Kidney epithelial cell (primary cell): ENCODE data around the gene ARL6IP1. TPM values are rescaled to one million over a fixed set of nuclear protein-coding genes. Genes with fewer than 3 reads are reported as not detected.

Source experiments
- DNase-seq: peaks from one replicate; pipeline ENCODE4 v3.0.0-alpha.2; 2010; ENCODE audit warnings: low read depth
- H3K27me3 ChIP-seq: 2 replicates; pipeline ENCODE4 v1.6.0; 2011; ENCODE audit warnings: low read length; ENCODE audit not compliant: control insufficient read depth, insufficient read depth
- H3K36me3 ChIP-seq: 2 replicates; pipeline ENCODE4 v1.5.1; 2011; ENCODE audit warnings: low read length; ENCODE audit not compliant: control insufficient read depth, insufficient read depth
- H3K4me3 ChIP-seq: 2 replicates; pipeline ENCODE4 v1.5.1; 2011; ENCODE audit warnings: low read depth, mild to moderate bottlenecking, control low read depth, low read length
- total RNA-seq: library from RNA; depleted of rRNA; stranded (reverse); fragments of >200 nt; gene quantifications from 2 replicates; pipeline ENCODE4 v1.2.3, GENCODE V29; 2015
- TF ChIP-seq, protein P1 (sequence below): IDR thresholded peaks from 2 replicates; pipeline ENCODE4 v1.5.1; 2011; ENCODE audit warnings: mild to moderate bottlenecking, moderate library complexity, low read length, control low read depth, inconsistent platforms; ENCODE audit not compliant: insufficient read depth, poor library complexity, severe bottlenecking

Gene ARL6IP1
- total RNA-seq, 1 donor from 2014 or later: 267 TPM

DNA sequence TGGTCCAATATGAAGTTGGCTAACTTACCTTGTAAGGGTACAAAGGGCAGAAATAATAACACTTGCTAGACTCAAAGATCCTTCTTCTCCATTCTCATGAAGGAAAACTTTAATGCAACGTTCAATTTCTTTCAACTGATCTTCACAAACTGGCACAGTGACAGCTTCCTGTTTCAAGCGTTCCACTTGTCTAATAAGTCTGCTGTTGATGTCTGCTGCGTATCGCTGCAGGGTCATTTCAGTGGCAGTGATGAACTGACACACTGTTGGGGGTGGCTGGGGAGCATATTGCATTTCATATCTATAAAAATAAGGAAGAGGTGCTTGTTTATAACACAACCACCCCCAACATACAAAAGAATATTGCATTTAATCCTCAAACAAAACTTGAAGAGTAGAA is 33.5 kb upstream of the ARL6IP1 start:
- no peak for DNase-seq
- Histone ChIP-seq H3K36me3 (peaks cover 3% of the 10 kb centered on the region), H3K27me3 (no peaks in the 10 kb centered on the region), H3K4me3 (no peak overlapping the region)
- TF ChIP-seq, protein P1, sequence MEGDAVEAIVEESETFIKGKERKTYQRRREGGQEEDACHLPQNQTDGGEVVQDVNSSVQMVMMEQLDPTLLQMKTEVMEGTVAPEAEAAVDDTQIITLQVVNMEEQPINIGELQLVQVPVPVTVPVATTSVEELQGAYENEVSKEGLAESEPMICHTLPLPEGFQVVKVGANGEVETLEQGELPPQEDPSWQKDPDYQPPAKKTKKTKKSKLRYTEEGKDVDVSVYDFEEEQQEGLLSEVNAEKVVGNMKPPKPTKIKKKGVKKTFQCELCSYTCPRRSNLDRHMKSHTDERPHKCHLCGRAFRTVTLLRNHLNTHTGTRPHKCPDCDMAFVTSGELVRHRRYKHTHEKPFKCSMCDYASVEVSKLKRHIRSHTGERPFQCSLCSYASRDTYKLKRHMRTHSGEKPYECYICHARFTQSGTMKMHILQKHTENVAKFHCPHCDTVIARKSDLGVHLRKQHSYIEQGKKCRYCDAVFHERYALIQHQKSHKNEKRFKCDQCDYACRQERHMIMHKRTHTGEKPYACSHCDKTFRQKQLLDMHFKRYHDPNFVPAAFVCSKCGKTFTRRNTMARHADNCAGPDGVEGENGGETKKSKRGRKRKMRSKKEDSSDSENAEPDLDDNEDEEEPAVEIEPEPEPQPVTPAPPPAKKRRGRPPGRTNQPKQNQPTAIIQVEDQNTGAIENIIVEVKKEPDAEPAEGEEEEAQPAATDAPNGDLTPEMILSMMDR: no peak

DNA sequence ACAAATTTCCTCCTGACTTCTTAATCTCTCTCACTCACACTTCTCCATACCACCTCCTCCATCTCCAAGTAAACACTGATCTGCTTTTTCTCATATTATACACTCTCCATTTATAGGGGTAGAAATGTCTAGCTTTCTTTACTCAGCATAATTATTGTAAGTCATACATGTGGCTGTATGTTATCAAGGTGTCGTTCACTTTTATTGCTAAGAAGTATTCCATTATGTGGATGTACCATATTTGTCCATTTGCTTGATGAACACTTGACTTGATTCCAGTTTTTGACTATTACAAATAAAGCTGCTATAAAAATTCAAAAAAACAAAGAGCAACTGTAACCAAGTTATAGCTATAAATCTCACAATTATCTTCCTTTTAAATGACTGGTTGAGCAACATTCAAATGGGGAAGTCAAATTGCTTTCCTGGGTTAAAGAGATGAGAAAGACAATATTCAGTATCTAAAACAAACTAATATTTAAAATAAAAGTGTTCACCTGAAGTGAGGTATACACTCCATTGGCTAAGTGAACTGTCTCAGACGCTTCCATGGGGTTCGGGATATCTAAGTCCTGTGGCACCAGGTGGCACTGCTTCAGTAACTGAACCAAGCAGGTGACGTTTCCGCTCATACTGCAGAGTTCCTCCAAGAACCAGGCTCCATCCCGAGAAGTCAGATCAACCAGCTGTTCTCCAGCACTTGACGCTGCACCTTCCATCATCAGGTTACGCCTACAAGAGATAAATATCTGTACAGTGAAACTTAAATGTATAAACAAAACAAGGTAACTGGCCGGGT is 32.6 kb upstream of the ARL6IP1 start:
- no peak for DNase-seq
- Histone ChIP-seq H3K36me3 (peaks cover 3% of the 10 kb centered on the region), H3K27me3 (no peaks in the 10 kb centered on the region), H3K4me3 (no peak overlapping the region)
- TF ChIP-seq, protein P1: no peak

DNA sequence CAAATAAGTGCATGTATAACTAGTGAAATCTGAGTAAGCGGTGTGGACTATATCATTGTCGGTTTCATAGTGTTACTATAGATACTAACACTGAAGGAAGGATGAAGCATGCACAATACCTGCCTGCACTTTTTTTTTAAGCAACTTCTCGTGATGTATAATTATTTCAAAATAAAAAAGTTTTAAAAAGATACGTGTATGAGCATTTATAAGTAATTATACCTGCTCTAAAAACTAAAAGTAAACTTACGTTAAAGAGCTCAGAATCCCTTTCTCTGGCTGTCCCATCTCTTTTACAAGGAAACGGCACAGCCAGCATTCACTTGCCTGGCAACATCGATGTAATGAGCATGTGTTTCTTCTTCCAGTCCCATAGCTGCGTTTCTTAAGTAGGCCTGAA is 31.3 kb upstream of the ARL6IP1 start:
- no peak overlapping the region for H3K4me3 ChIP-seq
- no peak for DNase-seq
- H3K27me3 ChIP-seq: no peaks in the 10 kb centered on the region
- H3K36me3 ChIP-seq: no peaks in the 10 kb centered on the region
- TF ChIP-seq, protein P1: no peak

DNA sequence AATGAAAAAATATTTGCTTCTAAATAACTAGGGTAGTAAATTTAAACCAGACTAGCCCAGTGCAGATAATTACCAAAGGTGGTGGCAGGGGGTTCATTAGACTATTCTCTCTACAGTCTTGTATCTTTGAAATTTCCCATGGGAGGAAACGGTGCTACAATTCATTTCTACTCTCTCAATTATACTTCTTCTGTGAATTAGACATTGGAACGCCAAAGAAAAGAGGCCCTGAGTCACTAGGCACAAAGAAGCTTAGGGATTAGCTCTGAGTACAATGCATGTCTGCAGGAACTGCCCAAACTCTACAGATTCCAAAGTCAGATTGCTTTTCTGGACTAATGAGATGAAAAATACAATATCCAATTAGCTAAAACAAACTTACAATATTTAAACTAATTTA is 30.7 kb upstream of the ARL6IP1 start:
- no peak for DNase-seq
- H3K27me3 ChIP-seq: no peaks in the 10 kb centered on the region
- TF ChIP-seq, protein P1: no peak
- H3K36me3 ChIP-seq: no peaks in the 10 kb centered on the region
- no peak overlapping the region for H3K4me3 ChIP-seq

DNA sequence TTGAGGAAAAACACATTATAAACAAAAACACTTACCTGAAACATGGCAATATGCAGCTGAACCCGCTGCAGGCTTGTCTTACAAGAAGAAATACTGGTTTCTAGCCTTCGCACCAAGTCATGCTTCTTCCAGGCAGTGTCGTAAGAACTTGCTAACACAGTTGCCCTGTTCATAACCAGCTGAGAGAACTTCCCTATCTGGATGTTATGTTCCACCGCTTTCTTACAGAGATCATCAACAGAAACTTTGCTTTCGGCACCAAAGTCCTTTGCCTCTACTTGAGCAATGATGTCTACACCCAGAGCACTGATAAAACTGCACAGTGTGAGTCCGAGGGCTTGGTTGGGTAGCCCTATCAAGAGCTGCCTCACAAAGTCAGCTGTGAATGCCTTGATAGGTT is 27.9 kb upstream of the ARL6IP1 start:
- TF ChIP-seq, protein P1: no peak
- no peaks in the 10 kb centered on the region for H3K27me3 ChIP-seq
- no peak overlapping the region for H3K4me3 ChIP-seq
- H3K36me3 ChIP-seq: no peaks in the 10 kb centered on the region
- no peak for DNase-seq

DNA sequence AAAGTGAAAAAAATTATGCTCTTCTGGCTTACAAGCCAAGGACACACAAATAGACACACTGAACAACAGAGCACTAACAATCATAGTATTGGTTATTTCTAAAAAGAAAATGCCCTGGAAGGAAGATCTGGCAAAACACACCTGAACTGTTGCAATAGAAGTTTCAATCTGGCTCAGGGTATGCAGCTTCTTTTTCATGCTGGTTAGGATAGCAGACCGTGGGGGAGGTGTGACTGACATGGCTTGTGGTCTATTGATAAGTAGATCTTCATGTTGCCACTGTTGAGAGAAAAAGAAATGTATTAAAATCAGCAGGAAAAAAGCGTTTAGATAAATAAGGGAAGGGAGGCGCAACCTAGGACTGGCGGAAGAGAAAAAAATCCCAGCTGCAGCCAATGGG is 26.5 kb upstream of the ARL6IP1 start:
- TF ChIP-seq, protein P1: no peak
- Histone ChIP-seq H3K4me3 (no peak overlapping the region), H3K36me3 (no peaks in the 10 kb centered on the region), H3K27me3 (no peaks in the 10 kb centered on the region)
- DNase-seq: no peak
